Neuronal stem cell (in vitro differentiated cells): ENCODE measurements around the gene NUP133.

Source experiments
- DNase-seq: peaks from one replicate; pipeline ENCODE4 v3.0.0-alpha.2; 2013; ENCODE audit warnings: low spot score
- H2AFZ ChIP-seq: one replicate; pipeline ENCODE4 v1.6.1; 2013; ENCODE audit warnings: mild to moderate bottlenecking, low read length, inconsistent platforms
- H2AK5ac ChIP-seq: 2 replicates; pipeline ENCODE4 v1.6.1; 2013; ENCODE audit warnings: low read depth, mild to moderate bottlenecking, inconsistent platforms, low read length, moderate library complexity, mixed read lengths
- H2BK120ac ChIP-seq: 2 replicates; pipeline ENCODE4 v1.6.1; 2013; ENCODE audit warnings: low read depth, mild to moderate bottlenecking, inconsistent platforms, low read length, moderate library complexity, mixed read lengths
- H2BK12ac ChIP-seq: one replicate; pipeline ENCODE4 v1.6.1; 2013; ENCODE audit warnings: low read length, inconsistent platforms
- H2BK15ac ChIP-seq: 2 replicates; pipeline ENCODE4 v1.6.1; 2013; ENCODE audit warnings: mild to moderate bottlenecking, low read length, inconsistent platforms, mixed read lengths
- H2BK5ac ChIP-seq: one replicate; pipeline ENCODE4 v1.6.1; 2013; ENCODE audit warnings: inconsistent platforms, mild to moderate bottlenecking, low read length, moderate library complexity
- H3K14ac ChIP-seq: one replicate; pipeline ENCODE4 v1.6.1; 2013; ENCODE audit warnings: low read length, inconsistent platforms
- H3K18ac ChIP-seq: 2 replicates; pipeline ENCODE4 v1.6.1; 2013; ENCODE audit warnings: low read length, inconsistent platforms
- H3K23ac ChIP-seq: 2 replicates; pipeline ENCODE4 v1.6.1; 2013; ENCODE audit warnings: low read depth, mild to moderate bottlenecking, mixed read lengths, low read length, inconsistent platforms; ENCODE audit not compliant: poor library complexity
- H3K27ac ChIP-seq: replicated peaks from 3 replicates; pipeline ENCODE4 v1.5.1; 2013; ENCODE audit warnings: low read length, inconsistent platforms
- H3K27me3 ChIP-seq, 3 experiments: 2 replicates each; pipeline ENCODE4 v1.6.1; 2013; ENCODE audit warnings: low read length in 3 of 3, mild to moderate bottlenecking in 2 of 3, inconsistent platforms in 1 of 3, low read depth in 1 of 3, mixed read lengths in 1 of 3, moderate library complexity in 1 of 3; ENCODE audit not compliant: control insufficient read depth in 3 of 3, insufficient read depth in 3 of 3
- H3K36me3 ChIP-seq, 2 donors: replicated peaks in 1 of 2; 2 replicates each; pipeline ENCODE4 v1.6.1; 2013; ENCODE audit warnings: low read length in 2 of 2; ENCODE audit not compliant: control insufficient read depth in 2 of 2, insufficient read depth in 2 of 2
- H3K4ac ChIP-seq: 2 replicates; pipeline ENCODE4 v1.6.1; 2013; ENCODE audit warnings: inconsistent platforms, mild to moderate bottlenecking, low read length, moderate library complexity
- H3K4me1 ChIP-seq, 2 donors: 1 replicate in 1 of 2; 2 replicates in 1 of 2; pipeline ENCODE4 v1.6.1; 2013; ENCODE audit warnings: low read length in 2 of 2, low read depth in 1 of 2; ENCODE audit not compliant: control insufficient read depth in 2 of 2, insufficient read depth in 1 of 2
- H3K4me2 ChIP-seq: one replicate; pipeline ENCODE4 v1.6.1; 2013; ENCODE audit warnings: mild to moderate bottlenecking, low read length, inconsistent platforms; ENCODE audit not compliant: insufficient read depth, poor library complexity, severe bottlenecking
- H3K4me3 ChIP-seq, 2 donors: 2 replicates each; pipeline ENCODE4 v1.5.1; 2013; ENCODE audit warnings: low read length in 2 of 2, mild to moderate bottlenecking in 2 of 2, inconsistent platforms in 1 of 2, moderate library complexity in 1 of 2
- H3K79me1 ChIP-seq: one replicate; pipeline ENCODE4 v1.6.1; 2013; ENCODE audit warnings: low read depth, mild to moderate bottlenecking, inconsistent platforms, low read length, moderate library complexity
- H3K9ac ChIP-seq: one replicate; pipeline ENCODE4 v1.6.1; 2013; ENCODE audit warnings: mild to moderate bottlenecking, low read depth, low read length, inconsistent platforms; ENCODE audit not compliant: poor library complexity
- H3K9me3 ChIP-seq, 2 donors: replicated peaks in 1 of 2; 2 replicates each; pipeline versions ENCODE3 to v1.6.1; 2013; ENCODE audit warnings: low read length in 2 of 2, mild to moderate bottlenecking in 2 of 2, inconsistent platforms in 1 of 2, low read depth in 1 of 2, mixed read lengths in 1 of 2, moderate library complexity in 1 of 2; ENCODE audit not compliant: control insufficient read depth in 2 of 2, insufficient read depth in 1 of 2
- H4K8ac ChIP-seq: one replicate; pipeline ENCODE4 v1.6.1; 2013; ENCODE audit warnings: low read depth, mild to moderate bottlenecking, inconsistent platforms, low read length, moderate library complexity
- H4K91ac ChIP-seq: one replicate; pipeline ENCODE4 v1.6.1; 2013; ENCODE audit warnings: low read length, low read depth, mild to moderate bottlenecking, inconsistent platforms; ENCODE audit not compliant: poor library complexity
- WGBS, 2 donors: extraction: QIAGEN DNeasy Blood & Tissue Kit; methylation state at CpG; one replicate each; pipeline ENCODE4 v1.1.7; 2013; ENCODE audit warnings: missing lambda C conversion rate in 2 of 2, mixed read lengths in 1 of 2; ENCODE audit not compliant: insufficient read length in 2 of 2, insufficient replicate concordance in 1 of 2; ENCODE audit errors: extremely low coverage in 2 of 2; 5-methylcytosine and 5-hydroxymethylcytosine counted together

Gene NUP133

DNA sequence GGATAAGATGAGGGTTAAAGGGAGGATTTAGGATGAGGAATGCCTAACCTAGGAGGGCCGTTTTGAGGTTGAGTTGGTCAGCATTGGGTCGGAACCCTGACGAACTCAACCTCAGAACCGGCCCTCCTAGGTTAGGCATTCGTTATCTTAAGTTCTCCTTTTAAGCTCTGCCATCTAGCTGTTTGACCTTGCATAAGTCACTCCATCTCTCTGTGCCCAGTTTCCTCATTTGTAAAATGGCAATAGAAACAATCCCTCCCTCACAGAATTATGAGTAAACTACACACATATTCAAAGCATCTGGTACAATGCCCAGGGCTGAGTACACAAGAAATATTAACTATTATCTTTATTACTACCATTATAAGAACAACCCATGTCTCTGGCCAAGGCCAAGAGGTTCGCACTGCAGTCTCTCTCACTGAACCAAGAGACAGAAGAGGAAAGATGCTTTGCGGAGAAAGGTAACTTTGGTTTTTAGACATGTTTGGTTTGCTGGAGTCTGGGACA, 45.5 kb upstream of the NUP133 start:
- no peak overlapping the region for H3K18ac ChIP-seq
- no peak overlapping the region for H3K4ac ChIP-seq
- H2BK15ac ChIP-seq = no peak overlapping the region
- no peak overlapping the region for H2AK5ac ChIP-seq
- H2BK120ac ChIP-seq = no peak overlapping the region
- no peak overlapping the region for H3K4me2 ChIP-seq
- H3K36me3 ChIP-seq = peaks cover 3 to 17% of the 10 kb centered on the region in 2 donors
- no peak overlapping the region for H3K4me3 ChIP-seq
- H2AFZ ChIP-seq = no peak overlapping the region
- no CpG with 5 or more reads among the region's 7 CpGs for whole genome bisulfite sequencing, 2 donors
- no peak overlapping the region for H3K14ac ChIP-seq
- H3K27me3 ChIP-seq = no peaks in the 10 kb centered on the region
- no peaks in the 10 kb centered on the region for H3K79me1 ChIP-seq
- H3K27ac ChIP-seq = no peak overlapping the region
- H2BK5ac ChIP-seq = no peak overlapping the region
- no peak overlapping the region for H3K23ac ChIP-seq
- no peak overlapping the region for H4K8ac ChIP-seq
- no peak overlapping the region for H3K9ac ChIP-seq
- H3K4me1 ChIP-seq = peaks cover 1 to 19% of the 10 kb centered on the region in 2 donors
- no peaks in the 10 kb centered on the region for H3K9me3 ChIP-seq
- H4K91ac ChIP-seq = no peak overlapping the region
- DNase-seq = no peak
- H2BK12ac ChIP-seq = no peak overlapping the region

DNA sequence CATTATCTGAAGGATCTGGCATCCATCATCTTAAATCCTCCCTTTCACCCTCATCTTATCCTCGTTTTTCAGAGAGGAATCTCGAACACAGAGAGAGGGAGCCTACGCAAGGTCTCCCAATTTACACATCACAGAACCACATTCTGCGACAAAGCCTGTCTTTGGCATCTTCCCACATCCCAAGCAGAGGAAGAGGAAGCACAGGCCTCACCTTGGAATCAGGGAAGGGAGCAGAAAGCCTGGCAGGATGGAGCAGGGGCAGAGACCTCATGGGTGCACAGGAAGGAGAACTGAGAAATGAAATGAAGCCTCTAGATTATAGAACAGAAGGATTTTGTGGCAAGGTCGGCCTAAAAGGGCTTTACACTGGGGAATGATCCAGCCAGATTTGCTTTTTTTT, 44.6 kb upstream of the NUP133 start:
- H2AK5ac ChIP-seq = no peak overlapping the region

DNA sequence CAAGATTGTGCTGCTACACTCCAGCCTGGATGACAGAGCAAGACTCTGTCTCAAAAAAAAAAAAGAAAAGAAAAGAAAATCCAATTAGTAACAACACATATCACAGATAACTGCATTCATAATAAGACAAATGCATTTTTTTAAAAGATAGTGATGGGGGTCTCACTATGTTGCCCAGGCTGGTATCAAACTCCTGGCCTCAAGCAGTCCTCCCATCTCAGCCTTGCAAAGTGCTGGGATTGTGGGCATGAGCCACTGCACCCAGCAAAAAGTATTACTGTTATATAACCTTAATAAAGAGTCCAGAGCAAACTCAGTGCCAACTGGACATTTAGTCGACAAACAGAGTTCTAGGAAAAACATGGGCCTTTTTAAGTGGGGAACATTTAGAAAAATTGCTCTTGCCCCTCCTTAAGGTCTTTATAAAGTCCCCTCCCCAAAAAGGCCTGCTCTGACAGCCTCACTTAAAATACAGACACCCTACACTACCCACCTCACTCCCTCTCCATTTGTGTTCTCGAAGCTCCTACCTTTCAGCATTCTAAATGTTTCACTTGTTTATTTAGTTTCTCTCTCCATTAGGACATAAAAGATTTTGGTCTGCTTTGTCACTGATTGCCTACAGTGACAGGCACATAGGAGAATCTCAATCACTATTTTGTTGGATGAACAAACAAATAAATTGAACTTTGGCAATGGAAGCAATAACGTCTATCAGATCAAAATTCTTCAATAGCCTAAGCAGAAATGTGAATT, 42.8 kb upstream of the NUP133 start:
- no peak for DNase-seq
- no peak overlapping the region for H3K27ac ChIP-seq
- H3K79me1 ChIP-seq = no peaks in the 10 kb centered on the region
- H2AFZ ChIP-seq = no peak overlapping the region
- H3K27me3 ChIP-seq = no peaks in the 10 kb centered on the region
- H2BK12ac ChIP-seq = no peak overlapping the region
- WGBS, 2 donors = no CpG with 5 or more reads among the region's 3 CpGs
- no peak overlapping the region for H2BK120ac ChIP-seq
- H3K18ac ChIP-seq = no peak overlapping the region
- peaks cover 3 to 40% of the 10 kb centered on the region in 2 donors for H3K36me3 ChIP-seq
- H3K4me2 ChIP-seq = no peak overlapping the region
- H3K23ac ChIP-seq = no peak overlapping the region
- no peak overlapping the region for H2BK15ac ChIP-seq
- no peak overlapping the region for H3K4me3 ChIP-seq
- H2AK5ac ChIP-seq = no peak overlapping the region
- H3K4ac ChIP-seq = no peak overlapping the region
- H4K91ac ChIP-seq = no peak overlapping the region
- H2BK5ac ChIP-seq = no peak overlapping the region
- no peak overlapping the region for H4K8ac ChIP-seq
- H3K9me3 ChIP-seq = no peaks in the 10 kb centered on the region
- no peak overlapping the region for H3K9ac ChIP-seq
- peaks cover 2 to 9% of the 10 kb centered on the region in 2 donors for H3K4me1 ChIP-seq
- no peak overlapping the region for H3K14ac ChIP-seq

More for the DNA sequence above, 44.6 kb upstream of the NUP133 start:
- no peak overlapping the region for H3K27ac ChIP-seq
- H3K23ac ChIP-seq = no peak overlapping the region
- H2BK12ac ChIP-seq = no peak overlapping the region
- no peak overlapping the region for H2BK5ac ChIP-seq
- H3K4ac ChIP-seq = no peak overlapping the region
- H3K4me3 ChIP-seq = no peak overlapping the region
- no peaks in the 10 kb centered on the region for H3K9me3 ChIP-seq
- no peaks in the 10 kb centered on the region for H3K79me1 ChIP-seq
- H4K8ac ChIP-seq = no peak overlapping the region
- H3K4me2 ChIP-seq = no peak overlapping the region
- H2BK120ac ChIP-seq = no peak overlapping the region
- peaks cover 1 to 19% of the 10 kb centered on the region in 2 donors for H3K4me1 ChIP-seq
- H3K27me3 ChIP-seq = no peaks in the 10 kb centered on the region
- WGBS, 2 donors = no CpG with 5 or more reads among the region's 5 CpGs
- no peak overlapping the region for H2BK15ac ChIP-seq
- H2AFZ ChIP-seq = no peak overlapping the region
- H3K9ac ChIP-seq = no peak overlapping the region
- H4K91ac ChIP-seq = no peak overlapping the region
- H3K14ac ChIP-seq = no peak overlapping the region
- no peak overlapping the region for H3K18ac ChIP-seq
- H3K36me3 ChIP-seq = peaks cover 3 to 22% of the 10 kb centered on the region in 2 donors
- no peak for DNase-seq

DNA sequence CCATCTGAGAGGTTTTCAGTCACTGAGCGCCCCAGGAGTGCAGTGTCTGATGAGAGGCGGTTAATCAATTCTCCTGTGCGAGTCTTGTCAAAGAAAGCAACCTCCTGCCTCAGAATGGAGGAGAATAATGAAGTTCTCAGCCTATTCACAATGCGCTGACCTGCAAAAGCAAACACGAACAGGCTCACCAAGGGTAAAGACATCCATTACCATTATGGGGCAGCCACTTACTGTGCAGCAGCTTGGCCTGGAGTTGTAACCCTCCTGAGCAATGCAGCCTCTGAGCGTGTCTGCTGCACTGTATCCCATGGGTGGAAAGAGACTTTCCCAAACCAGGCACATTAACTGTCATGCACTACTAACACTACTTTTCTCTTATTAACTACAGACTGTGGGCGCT, 39.4 kb upstream of the NUP133 start:
- Histone ChIP-seq H3K79me1 (no peaks in the 10 kb centered on the region), H3K9ac (no peak overlapping the region), H3K9me3 (peaks cover 0 to 5% of the 10 kb centered on the region in 2 donors), H3K18ac (no peak overlapping the region), H2BK15ac (no peak overlapping the region), H2AFZ (no peak overlapping the region), H3K27ac (peak overlapping the region; percentile 3), H3K4ac (no peak overlapping the region), H3K4me2 (no peak overlapping the region), H4K91ac (no peak overlapping the region), H3K36me3 (peaks cover 6 to 66% of the 10 kb centered on the region in 2 donors), H4K8ac (no peak overlapping the region), H3K23ac (no peak overlapping the region), H3K4me3 (no peak overlapping the region), H3K4me1 (peaks cover 2 to 3% of the 10 kb centered on the region in 2 donors), H3K14ac (no peak overlapping the region), H2BK120ac (no peak overlapping the region), H2AK5ac (no peak overlapping the region), H2BK5ac (no peak overlapping the region), H2BK12ac (no peak overlapping the region), H3K27me3 (no peaks in the 10 kb centered on the region)
- DNase-seq = no peak
- no CpG with 5 or more reads among the region's 7 CpGs for WGBS, 2 donors
